Stimulated activated CD4-positive, alpha-beta T cell treated with anti-CD3 and anti-CD28 coated beads, Interleukin-12 subunit alpha, Interleukin-12 subunit beta, amount 100 ng/mL, for 4 hours (primary cell): ENCODE measurements around the gene APPBP2.
A peak's percentile ranks its signal among the peaks of the same experiment; 100 is the strongest.
"Not testable (repeated sequence)": the region's sequence is repeated elsewhere in the genome, so short reads cannot be mapped to it uniquely, and the experiment has no call there.

Experiments
- DNase-seq: peaks from one replicate; pipeline ENCODE4 v3.0.0-alpha.2; 2020

The APPBP2 gene

GRCh38 chr17:60525685-60526514 is at the start of gene APPBP2:
APPBP2 (minus strand) TSS chr17:60526242; CDS start chr17:60525931, 311 bp downstream.
- peak; percentile 66 for DNase-seq

DNA sequence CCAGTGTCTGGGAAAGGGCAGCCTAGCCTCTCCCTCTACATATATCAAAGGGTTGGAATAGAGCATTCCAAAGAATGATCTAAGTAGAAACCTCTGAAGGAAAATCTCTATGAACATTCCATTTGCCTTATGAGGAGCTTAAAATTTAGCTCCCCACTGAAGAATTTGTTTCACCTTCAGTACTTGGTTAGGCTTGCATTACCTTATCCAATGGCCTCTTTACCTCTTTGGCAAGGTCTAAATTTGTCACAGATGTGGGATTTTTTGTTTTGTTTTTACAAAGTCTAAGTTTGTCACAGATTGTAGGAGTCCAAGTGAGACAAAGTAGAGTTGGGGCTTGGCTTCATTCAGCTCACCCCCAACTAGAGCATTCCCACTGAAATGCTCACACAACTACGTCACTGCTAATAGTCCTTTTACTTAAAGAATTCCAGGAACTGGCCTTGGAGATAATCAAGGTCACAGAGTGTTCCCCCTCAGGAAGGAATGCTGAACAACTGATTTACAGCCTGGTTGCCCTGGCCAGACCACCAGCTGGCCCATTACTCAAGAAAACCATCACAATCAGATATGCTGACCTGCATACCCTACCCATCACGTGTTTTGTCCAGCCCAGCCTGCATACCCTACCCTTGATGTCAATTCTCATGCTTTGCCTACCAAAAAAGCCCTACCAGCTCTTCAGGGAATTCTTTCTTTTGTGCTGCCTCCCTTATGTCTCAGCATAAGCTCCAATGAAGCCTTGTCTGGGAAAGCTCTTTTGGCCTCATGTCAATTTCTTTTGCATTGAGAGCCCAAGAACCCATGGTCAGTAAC is 47.4 kb upstream of the APPBP2 start:
- no peak for DNase-seq

GRCh38 chr17:60565233-60565632 is 39.2 kb upstream of the APPBP2 start:
- no peak for DNase-seq

- no peak for DNase-seq
These were observed 37.7 kb upstream of the APPBP2 start for GRCh38 chr17:60563743-60564142.

DNA sequence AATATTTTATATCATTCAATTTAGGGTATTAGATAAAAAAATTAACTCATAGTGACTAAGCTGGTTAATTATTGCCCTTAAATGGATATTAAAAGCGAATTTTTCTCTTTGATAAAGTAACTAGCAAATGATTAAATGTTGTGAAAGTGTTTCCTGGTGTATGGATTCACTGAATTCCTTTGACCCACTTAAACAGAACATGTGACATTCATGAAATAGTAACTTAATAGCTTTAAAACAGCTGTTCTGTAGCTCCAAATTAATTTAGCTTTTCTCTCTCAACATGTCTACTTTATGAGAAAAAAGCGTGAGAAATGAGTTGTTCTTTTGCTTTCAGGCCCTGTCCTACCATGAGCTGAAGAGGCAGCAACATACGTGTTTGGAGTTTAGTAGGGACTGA is 36.4 kb upstream of the APPBP2 start:
- DNase-seq = no peak

DNA sequence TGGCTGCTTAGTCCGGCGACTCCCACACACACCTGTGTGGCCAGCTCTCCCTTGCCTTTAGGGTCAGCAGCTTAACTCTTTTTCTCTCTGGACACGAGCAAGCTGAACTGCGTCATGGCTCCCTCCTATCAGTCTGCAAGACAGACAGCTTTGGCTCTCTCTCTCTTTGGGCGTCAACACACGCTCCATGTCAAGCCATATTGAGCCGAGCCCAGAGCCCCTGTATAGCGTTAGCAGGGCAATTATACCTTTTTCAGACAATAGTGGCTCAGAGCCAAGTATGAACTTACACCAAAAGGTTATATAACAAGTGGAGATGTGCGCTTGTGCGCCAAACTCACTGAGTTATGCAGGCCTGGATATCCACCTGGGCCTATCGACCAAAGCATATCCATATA is 34.8 kb upstream of the APPBP2 start:
- no peak for DNase-seq

- DNase-seq = no peak
These were observed 34.2 kb upstream of the APPBP2 start for GRCh38 chr17:60559995-60560859.

DNA sequence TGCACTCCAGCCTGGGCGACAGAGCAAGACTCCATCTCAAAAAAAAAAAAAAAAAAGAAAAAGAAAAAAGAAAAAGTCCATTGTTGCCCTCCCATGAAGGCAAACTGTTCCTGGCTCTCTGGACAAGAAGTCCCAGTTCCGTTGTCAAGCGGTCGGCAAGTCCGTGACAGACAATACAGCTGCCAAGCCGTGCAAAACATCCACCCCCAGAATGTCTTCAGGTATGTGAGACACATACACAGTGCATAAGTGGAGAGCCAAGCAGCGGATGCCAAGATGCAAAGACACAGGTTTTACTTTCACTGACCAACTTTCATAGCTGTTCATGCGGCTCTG is 33.6 kb upstream of the APPBP2 start:
- no peak for DNase-seq

GRCh38 chr17:60557805-60558204 is 31.8 kb upstream of the APPBP2 start:
- DNase-seq = no peak

- DNase-seq = no peak
These were observed 29.7 kb upstream of the APPBP2 start for GRCh38 chr17:60555786-60556185.

- no peak for DNase-seq
These were observed 28.3 kb upstream of the APPBP2 start for GRCh38 chr17:60554377-60554788.

- DNase-seq = not testable (repeated sequence)
These were observed 26.2 kb upstream of the APPBP2 start for GRCh38 chr17:60552255-60552654.

- DNase-seq = no peak
These were observed 22.9 kb upstream of the APPBP2 start for GRCh38 chr17:60548990-60549389.

DNA sequence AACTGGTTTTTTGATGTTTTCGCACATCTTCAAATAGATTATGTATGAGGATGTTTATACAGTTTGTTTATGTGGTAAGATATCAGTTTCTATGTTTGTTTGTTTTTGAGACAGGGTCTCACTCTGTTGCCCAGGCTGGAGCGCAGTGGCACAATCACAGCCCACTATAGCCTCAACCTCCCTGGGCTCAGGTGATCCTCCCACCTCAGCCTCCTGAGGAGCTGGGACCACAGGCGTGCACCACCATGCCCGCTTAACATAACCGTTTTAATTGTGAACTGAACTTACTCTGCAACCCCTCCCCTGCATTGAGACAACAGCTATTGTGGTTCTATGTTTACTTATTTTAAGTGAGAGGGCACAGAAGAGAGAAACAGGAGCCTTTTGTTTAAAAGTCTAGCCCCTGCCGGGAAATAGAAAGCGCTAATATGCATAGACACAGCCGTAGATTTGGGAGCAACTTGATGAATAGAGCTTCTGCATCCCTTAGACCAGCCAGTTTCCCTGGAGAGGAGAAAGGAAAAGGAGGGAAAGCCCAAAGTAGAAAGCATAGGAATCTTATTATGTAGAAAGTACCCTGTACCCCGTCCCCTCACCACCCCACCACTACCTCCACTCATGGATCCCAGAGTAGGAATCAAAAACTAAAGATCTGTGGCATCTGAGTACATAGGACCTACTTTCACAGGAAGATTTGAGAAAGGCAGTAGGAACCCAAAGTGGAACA is 19.6 kb upstream of the APPBP2 start:
- DNase-seq = no peak

- no peak for DNase-seq
These were observed 16.0 kb upstream of the APPBP2 start for GRCh38 chr17:60542071-60542470.

GRCh38 chr17:60540460-60540859 is 14.4 kb upstream of the APPBP2 start:
- no peak for DNase-seq

DNA sequence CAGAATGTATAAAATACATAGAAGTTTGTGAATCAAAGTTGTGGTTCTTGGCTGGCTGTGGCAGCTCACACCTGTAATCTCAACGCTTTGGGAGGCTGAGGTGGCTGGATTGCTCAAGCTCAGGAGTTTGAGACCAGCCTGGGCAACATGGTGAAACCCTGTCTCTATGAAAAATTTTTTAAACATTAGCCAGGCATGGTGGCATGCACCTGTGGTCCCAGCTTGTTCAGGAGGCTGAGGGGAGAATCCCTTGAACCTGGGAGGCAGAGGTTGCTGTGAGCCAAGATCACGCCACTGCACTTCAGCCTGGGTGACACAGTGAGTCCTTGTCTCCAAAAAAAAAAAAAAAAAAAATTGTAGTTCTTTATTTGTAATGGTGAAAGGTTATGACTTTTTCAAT is 13.8 kb upstream of the APPBP2 start:
- DNase-seq = no peak

GRCh38 chr17:60538726-60539125 is 12.7 kb upstream of the APPBP2 start:
- no peak for DNase-seq

DNA sequence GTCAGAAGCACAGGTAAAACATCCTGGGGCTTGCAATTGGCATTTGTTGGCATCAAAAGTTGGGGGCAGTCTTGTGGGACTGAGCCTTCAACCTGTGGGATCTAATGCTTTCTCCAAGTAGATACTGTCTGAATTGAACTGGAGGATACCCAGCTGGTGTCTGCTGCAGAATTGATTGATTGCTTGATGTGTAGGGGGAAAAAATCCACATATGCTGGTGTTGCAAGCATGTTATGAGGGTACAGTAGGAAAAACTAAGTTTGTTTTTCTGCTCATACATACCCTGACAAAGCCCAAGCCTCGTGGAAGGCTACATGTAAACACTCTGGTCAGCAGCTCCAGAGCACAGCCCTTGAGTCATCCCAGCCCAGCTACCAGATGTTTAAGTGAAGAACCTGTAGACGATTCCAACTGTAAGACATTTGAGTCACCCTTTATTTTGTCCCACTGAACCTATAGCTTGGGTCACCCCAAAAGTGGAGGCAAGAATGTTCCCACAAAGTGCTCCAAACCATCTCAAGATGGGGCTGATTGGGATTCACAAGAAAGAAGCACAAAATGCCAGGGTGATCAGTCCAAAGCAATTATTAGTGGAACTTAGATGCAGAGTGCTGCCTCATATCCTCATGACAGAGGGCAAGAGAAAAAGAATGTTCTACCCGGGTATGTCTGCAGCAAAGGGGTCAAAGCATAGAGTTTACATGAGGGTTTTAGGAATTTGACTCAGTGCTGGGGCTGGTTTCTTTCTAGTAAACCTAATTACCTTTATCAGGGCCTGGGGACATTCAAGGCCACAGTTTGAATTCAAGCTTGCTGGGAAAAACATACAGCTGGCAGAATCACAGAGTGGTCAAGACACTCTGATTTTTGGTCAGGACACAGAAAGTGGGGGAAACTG is 9.6 kb upstream of the APPBP2 start:
- no peak for DNase-seq

DNA sequence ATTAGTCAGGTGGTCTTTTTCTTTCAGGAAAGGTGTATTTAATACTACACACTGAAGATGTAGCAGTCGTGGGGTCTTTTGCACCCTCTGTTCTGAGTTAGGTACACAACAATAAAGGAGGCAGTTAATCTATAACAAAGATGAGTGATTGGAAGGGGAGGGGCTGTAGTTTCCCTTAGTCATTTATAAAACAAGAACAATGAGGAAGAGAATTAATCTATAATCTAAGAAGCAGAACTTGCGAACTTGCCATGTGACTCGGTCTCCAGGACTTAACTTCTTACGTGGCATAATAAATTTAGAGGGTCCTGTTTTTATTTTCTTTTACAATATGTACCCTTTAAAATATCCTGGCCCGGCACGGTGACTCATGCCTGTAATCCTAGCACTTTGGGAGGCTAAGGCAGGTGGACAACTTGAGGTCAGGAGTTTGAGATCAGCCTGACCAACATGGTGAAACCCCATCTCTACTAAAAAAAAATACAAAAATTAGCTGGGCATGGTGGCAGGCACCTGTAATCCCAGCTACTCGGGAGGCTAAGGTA is 8.6 kb upstream of the APPBP2 start:
- DNase-seq = no peak

GRCh38 chr17:60534010-60534555 is 8.0 kb upstream of the APPBP2 start:
- no peak for DNase-seq
